ENCODE data around the gene TCF4.

TCF4 gene

DNA sequence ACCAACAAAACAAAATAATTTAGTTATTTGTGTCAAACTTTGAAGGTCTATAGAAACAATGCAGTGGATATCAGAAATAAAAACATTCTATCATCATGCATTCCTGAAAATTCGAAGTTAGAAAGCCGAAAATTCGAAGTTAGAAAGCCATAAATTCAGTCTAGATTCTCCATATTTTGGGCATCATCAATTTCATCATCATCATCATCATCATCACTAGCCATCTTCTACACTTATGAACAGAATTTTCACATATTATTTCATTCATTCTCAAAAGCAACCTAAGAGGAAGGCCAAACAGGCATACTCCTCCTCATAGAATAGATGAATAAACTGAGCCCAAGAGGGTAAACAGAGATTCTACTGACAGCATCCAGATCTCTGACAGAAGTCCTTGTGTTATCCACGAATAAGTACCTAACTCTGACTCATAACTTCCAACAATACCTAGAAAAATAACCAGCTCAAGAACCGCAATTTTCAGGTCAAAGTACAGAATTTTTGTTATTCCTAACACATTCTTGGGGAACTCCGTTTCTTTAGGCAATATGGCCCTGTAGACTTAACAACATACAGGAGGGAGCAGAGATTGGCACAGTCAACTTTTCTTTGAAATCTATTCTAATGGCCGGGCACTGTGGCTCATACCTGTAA is 84.7 kb downstream of the TCF4 start:
- no peak for DNase-seq (ENCODE audit: low spot score)

- no peak for DNase-seq (ENCODE audit: low spot score)
These were observed 85.8 kb downstream of the TCF4 start for GRCh38 chr18:55501982-55502710.

- no peak for DNase-seq (ENCODE audit: low spot score)
These were observed 86.4 kb downstream of the TCF4 start for GRCh38 chr18:55501579-55501978.

- DNase-seq (ENCODE audit: low spot score) = no peak
These were observed 87.5 kb downstream of the TCF4 start for GRCh38 chr18:55500316-55501086.

GRCh38 chr18:55499526-55499925 is 88.5 kb downstream of the TCF4 start:
- DNase-seq (ENCODE audit: low spot score) = no peak

DNA sequence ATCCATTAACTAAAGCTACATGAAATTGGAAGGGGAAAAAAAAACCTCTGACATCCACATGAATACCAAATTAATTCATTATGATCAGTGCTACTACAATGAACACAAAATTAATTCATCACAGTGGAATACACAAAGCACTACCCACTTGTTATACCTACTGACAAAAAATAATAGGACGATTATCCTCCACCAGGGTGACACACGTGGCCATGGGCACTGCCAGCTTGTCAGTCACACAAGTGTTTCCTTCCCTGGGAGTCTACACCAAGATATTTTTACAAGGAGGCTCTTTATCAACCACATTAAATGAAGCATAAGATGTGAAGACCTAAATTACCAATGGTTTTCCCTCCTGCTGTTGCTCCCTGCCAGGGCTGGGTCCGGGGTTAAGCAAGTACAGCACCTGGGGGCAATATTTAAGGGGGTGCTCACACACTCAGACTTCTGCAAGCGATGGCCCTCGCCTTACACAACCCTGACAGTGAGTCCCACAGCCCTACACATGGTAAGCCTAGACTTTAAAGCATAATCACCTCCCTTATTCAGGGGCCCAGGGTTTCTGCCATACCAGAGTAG is 90.1 kb downstream of the TCF4 start:
- DNase-seq (ENCODE audit: low spot score) = no peak

DNA sequence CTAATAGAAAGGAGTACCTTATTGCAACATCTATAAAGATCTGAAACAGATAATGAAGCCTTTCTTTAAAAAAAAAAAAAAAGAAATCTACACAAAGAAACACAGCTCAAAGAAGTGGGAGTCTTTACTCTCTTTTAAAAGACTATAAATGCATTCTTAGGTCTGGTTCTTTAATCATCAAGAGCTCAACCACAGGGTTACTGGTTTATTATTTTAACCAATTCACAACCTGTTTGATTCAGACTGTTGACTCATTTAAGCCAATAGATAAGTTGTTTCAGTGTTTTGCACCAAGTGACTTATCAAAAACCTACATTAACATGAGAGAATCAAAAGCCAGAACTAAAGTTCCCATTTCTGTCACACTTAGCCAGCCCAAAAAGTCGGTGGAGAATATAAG is 93.1 kb downstream of the TCF4 start:
- no peak for DNase-seq (ENCODE audit: low spot score)

GRCh38 chr18:55494441-55494840 is 93.6 kb downstream of the TCF4 start:
- no peak for DNase-seq (ENCODE audit: low spot score)

- DNase-seq (ENCODE audit: low spot score) = no peak
These were observed 96.4 kb downstream of the TCF4 start for GRCh38 chr18:55491616-55492015.

DNA sequence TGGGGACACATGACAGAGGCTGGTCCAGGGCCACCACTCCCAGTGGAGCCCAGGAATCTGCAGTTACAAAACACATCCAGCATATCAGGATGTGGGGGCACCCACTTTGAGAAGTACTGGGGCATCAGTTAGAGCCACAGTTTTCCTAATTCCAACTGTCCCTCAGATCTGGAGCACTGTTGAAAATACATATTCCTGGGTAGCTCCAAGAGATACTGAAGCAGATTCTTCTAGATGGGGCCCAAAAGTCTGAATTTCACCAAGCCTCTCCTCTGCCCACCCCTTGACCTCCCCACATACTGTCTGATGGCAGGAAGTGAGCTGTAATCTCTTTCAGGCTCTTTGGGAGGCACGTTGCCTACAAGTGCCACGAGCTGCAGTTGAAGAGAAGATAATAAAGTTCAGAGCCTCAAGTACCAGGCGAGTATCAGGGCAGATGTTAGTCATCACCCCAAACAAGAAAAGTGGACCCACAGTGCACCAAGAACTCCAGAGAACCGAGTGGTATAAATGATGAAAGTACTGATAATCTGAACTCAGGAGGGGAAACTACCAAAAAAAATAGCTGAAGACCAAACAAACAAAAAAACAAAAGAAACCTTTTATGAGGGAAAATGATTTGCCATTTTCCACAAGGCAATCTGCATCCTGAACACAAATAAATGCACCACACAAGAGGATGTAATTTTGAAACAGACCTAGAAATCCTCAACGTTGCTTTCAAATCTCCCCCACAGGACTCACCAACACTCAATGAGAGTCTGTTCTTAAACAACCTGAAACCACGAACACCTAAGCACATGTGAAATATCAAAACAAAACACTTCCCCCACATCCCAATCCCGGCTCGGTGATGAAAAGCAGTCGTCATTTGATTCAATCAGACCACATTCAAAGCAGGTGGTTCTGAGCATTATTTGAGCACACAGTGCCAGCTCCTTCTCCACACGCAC is 98.7 kb downstream of the TCF4 start:
- no peak for DNase-seq (ENCODE audit: low spot score)

DNA sequence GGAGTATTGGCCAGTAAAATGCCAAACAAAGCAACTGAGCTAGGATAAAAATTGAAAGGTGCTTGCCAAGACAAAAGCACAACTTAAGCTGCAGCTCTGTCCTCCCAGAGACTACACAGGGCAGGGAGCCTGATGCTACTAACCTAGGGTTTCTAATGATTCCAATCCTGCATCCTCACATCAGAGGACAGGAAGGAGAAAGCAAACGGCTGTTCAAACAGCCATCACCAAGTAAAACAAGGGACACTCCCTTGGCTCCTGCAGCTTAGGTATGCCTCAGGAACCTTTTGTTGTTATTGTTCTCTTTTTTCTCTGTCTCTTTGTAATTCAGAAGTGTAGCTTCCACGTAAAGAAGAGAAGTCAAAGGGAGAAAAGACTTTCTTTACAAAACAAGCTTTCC is 99.5 kb downstream of the TCF4 start:
- no peak for DNase-seq (ENCODE audit: low spot score)

GRCh38 chr18:55487997-55488396 is 100.0 kb downstream of the TCF4 start:
- DNase-seq (ENCODE audit: low spot score) = no peak

DNA sequence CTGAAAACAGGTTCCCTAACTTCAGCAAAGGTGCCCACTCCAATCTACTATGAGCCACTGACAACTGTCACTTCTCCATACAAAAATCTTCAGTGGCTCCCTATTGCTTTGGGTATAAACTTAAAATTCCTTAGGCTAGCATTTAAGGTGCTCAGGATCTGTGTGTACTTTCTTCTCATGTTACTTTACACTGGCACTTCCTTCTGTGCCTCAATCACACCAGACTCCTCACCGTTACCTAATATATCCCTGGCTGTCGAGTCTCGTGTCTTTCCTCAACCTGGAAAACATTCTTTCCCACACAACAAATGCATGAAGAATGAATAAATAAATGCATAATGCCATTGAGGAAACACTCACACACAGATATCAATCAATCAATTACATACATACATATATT is 101.1 kb downstream of the TCF4 start:
- no peak for DNase-seq (ENCODE audit: low spot score)

DNA sequence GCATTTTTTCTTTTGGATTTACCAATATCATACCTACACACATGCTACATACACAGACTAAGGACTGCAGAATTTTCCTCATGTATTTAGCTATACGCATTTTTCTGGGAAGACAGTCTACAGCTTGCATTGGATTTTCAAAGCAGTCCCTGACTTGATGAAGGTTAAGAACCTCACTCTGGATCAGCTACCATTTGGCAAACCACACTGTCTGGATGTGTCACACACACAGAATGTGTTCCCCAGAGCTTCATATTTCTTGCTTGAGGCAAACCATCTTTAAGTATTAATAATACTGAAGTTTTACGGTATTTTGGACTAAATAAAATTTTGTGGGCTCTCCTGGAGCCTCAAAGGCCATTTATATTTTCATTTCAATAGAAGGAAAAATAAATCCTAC is 102.3 kb downstream of the TCF4 start:
- DNase-seq (ENCODE audit: low spot score) = no peak

GRCh38 chr18:55484773-55485172 is 103.2 kb downstream of the TCF4 start:
- DNase-seq (ENCODE audit: low spot score) = no peak

DNA sequence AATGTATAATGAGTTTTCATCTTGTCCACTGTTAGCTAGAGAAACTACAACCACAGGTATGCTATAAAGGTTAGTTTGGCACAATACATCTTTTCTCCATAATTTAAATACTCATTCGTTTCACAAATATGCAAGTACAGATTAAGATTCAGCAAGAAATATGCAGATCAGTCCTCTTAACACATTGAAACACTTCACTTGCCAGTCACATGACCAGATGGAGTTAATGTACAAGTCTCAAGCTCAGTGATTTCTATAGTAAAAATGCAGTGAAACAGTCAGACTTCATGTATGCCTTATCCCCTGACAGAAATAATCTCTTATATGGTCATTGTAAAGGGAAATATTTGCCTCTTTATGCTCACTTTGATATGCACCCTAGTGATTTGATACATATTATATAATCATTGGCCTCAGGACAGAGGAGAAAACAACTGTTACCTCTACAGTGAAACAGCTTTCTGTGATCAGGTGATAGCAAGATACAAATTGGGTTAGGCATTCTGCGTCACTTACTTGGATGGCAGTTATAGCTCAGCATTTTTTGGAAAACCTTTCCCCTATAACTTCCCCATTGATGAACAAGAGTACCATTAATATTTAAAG is 104.6 kb downstream of the TCF4 start:
- no peak for DNase-seq (ENCODE audit: low spot score)

GRCh38 chr18:55479656-55480420 is 108.2 kb downstream of the TCF4 start:
- no peak for DNase-seq (ENCODE audit: low spot score)

GRCh38 chr18:55477860-55478581 is 110.0 kb downstream of the TCF4 start:
- no peak for DNase-seq (ENCODE audit: low spot score)

- peak; percentile 8 for DNase-seq (ENCODE audit: low spot score)
These were observed 110.5 kb downstream of the TCF4 start for GRCh38 chr18:55477499-55477859.

GRCh38 chr18:55475916-55476315 is 112.1 kb downstream of the TCF4 start:
- no peak for DNase-seq (ENCODE audit: low spot score)
